Kidney (tissue), 14 donors: Measurements from ENCODE around the gene ZNF362. TPM values are rescaled to one million over a fixed set of nuclear protein-coding genes. Genes with fewer than 3 reads are reported as not detected.
A peak's percentile ranks its signal among the peaks of the same experiment; 100 is the strongest.
"Not testable (repeated sequence)": the region's sequence is repeated elsewhere in the genome, so short reads cannot be mapped to it uniquely, and the experiment has no call there.

Source experiments
- DNase-seq, 5 donors: peaks; one replicate each; pipeline ENCODE4 v3.0.0-alpha.2; 2013 to 2020
- FAIRE-seq: peaks from 2 replicates; lab custom pipeline; 2012; peaks lifted over from hg19 to GRCh38; lab: Jason Lieb, UNC
- H3K27ac ChIP-seq, 2 donors: one replicate each; pipeline ENCODE4 v1.7.0; 2013; ENCODE audit warnings: low read depth in 2 of 2, low read length in 2 of 2, inconsistent platforms in 1 of 2
- H3K27me3 ChIP-seq: one replicate; pipeline ENCODE4 v1.7.1; 2013; ENCODE audit warnings: low read length, inconsistent platforms; ENCODE audit not compliant: control insufficient read depth, insufficient read depth
- H3K36me3 ChIP-seq, 3 donors: one replicate each; pipeline versions ENCODE4 v1.7.0 to v1.7.1; 2013; ENCODE audit warnings: low read length in 3 of 3, control low read depth in 1 of 3, inconsistent platforms in 1 of 3; ENCODE audit not compliant: insufficient read depth in 3 of 3, control insufficient read depth in 2 of 3
- H3K4me1 ChIP-seq, 3 donors: one replicate each; pipeline versions ENCODE4 v1.7.0 to v1.7.1; 2013; ENCODE audit warnings: low read length in 3 of 3, inconsistent platforms in 1 of 3, low read depth in 1 of 3; ENCODE audit not compliant: control insufficient read depth in 2 of 3, insufficient read depth in 2 of 3
- H3K4me3 ChIP-seq, 3 donors: one replicate each; pipeline versions ENCODE4 v1.7.0 to v1.8.1; 2013; ENCODE audit warnings: low read length in 3 of 3, control low read depth in 1 of 3, inconsistent platforms in 1 of 3
- H3K9ac ChIP-seq, 3 donors: one replicate each; pipeline versions ENCODE4 v1.7.0 to v1.7.1; 2013; ENCODE audit warnings: low read length in 3 of 3, control low read depth in 1 of 3, inconsistent platforms in 1 of 3
- H3K9me3 ChIP-seq, 3 donors: one replicate each; pipeline versions ENCODE4 v1.7.0 to v1.7.1; 2013; ENCODE audit warnings: low read length in 3 of 3, control low read depth in 1 of 3, inconsistent platforms in 1 of 3; ENCODE audit not compliant: control insufficient read depth in 2 of 3, insufficient read depth in 1 of 3
- intact Hi-C: fragments of 100-400 bp; cut with DNase I; formaldehyde crosslinking; loops from one replicate; pipeline ENCODE4 v1.11.1; 2022
- polyA plus RNA-seq: library from polyadenylated mRNA; stranded (reverse); fragments of 350-450 nt; fragmentation: Illumina TruSeq; extraction: RNeasy Lipid Tissue Mini Kit (QIAGEN cat#74804); gene quantifications from one replicate; pipeline ENCODE4 v1.2.3, GENCODE V29; 2014; ENCODE audit warnings: low read depth, low replicate concordance; ENCODE audit not compliant: insufficient read depth
- total RNA-seq: library from RNA; stranded (reverse); fragmentation: NEBNext Ultra II Directional; extraction: Animal tissue kit (Norgen Biotek cat#: 25700); gene quantifications from one replicate; pipeline ENCODE4 v1.2.1, GENCODE V29; 2021
- TF ChIP-seq, protein P1 (sequence below): IDR thresholded peaks from 3 replicates; pipeline ENCODE4 v1.5.1; 2012; ENCODE audit warnings: mild to moderate bottlenecking, moderate library complexity, borderline replicate concordance; ENCODE audit not compliant: insufficient read depth; ENCODE audit errors: extremely low read depth
- donor health status: control.
- donor health status: control.
- donor health status: control.
- donor health status: control.
- donor health status: control.
- donor health status: DM: yes; HTN: yes; CAD: no.
- donor health status: Normal renal cell carcinoma (clear cell type).

ZNF362 gene
- total and polyA plus RNA-seq, 2 donors from 2014 or later = 17.4 to 36.9 TPM

DNA sequence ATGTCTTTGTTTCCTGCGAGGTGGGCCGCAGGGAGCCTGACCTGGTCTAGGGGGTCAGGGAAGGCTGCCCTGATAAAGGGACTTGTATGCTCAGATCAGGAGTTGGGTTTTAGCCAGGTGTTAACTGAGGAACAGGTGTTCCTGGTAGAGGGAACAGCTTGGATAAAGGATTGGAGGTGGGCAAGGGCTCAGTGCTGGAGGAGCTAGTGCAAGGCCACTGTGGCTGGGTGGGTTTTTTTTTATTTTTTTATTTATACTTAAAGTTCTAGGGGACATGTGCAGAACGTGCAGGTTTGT lies 33.5 kb downstream of the ZNF362 start:
- no peak for DNase-seq
- intact Hi-C loops = loop anchor here (10.0 kb wide), 2 partner anchors 165 to 175 kb away; no protein-coding TSS in a partner anchor
- Histone ChIP-seq H3K27ac (no peak overlapping the region), H3K27me3 (no peaks in the 10 kb centered on the region), H3K9ac (no peak overlapping the region), H3K4me3 (no peak overlapping the region), H3K9me3 (no peaks in the 10 kb centered on the region), H3K4me1 (peaks cover 0 to 15% (median 7%) of the 10 kb centered on the region in 3 donors), H3K36me3 (peaks cover 7 to 17% (median 7%) of the 10 kb centered on the region in 3 donors)
- TF ChIP-seq, protein P1, sequence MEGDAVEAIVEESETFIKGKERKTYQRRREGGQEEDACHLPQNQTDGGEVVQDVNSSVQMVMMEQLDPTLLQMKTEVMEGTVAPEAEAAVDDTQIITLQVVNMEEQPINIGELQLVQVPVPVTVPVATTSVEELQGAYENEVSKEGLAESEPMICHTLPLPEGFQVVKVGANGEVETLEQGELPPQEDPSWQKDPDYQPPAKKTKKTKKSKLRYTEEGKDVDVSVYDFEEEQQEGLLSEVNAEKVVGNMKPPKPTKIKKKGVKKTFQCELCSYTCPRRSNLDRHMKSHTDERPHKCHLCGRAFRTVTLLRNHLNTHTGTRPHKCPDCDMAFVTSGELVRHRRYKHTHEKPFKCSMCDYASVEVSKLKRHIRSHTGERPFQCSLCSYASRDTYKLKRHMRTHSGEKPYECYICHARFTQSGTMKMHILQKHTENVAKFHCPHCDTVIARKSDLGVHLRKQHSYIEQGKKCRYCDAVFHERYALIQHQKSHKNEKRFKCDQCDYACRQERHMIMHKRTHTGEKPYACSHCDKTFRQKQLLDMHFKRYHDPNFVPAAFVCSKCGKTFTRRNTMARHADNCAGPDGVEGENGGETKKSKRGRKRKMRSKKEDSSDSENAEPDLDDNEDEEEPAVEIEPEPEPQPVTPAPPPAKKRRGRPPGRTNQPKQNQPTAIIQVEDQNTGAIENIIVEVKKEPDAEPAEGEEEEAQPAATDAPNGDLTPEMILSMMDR = no peak
- no peak for FAIRE-seq

DNA sequence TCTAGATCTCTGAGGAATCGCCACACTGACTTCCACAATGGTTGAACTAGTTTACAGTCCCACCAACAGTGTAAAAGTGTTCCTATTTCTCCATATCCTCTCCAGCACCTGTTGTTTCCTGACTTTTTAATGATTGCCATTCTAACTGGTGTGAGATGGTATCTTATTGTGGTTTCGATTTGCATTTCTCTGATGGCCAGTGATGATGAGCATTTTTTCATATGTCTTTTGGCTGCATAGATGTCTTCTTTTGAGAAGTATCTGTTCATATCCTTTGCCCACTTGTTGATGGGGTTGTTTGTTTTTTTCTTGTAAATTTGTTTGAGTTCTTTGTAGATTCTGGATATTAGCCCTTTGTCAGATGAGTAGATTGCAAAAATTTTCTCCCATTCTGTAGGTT lies 34.3 kb downstream of the ZNF362 start:
- DNase-seq, H3K9ac ChIP-seq, H3K4me3 ChIP-seq, H3K27ac ChIP-seq, intact Hi-C loops, FAIRE-seq, H3K9me3 ChIP-seq, H3K27me3 ChIP-seq: not testable (repeated sequence)
- Histone ChIP-seq H3K36me3 (peaks cover 7 to 18% (median 9%) of the 10 kb centered on the region in 3 donors), H3K4me1 (peaks cover 0 to 15% (median 7%) of the 10 kb centered on the region in 3 donors)

DNA sequence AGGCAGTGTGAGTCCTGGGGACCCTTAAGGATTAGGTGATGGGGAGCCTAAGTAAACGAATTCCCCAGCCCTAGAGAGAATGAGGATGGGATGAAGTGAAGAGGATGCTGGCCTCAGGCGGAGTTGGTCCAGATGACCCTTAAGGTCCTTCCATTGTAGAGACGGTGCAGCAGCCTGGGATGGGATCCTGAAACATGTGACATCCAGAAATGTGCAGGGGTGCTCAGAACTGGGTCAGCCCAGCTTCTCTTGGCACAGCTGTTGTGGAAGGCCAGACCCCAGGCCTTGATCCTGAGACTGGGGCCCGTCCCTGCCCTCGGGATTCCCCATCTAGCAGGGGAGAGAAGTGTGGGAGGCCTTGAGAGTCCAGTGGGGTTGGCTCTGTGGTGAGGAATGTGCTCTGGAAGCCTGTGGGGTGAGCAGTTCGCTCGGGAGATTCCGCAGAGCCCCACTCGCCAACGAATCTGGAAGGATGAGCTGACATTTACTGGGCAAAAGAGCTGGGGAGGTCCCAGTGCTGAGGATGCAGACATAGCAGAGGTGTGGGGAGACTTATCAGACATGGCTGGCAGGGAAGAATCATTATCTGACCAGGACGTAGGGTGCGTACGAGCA lies 36.5 kb downstream of the ZNF362 start:
- no peaks in the 10 kb centered on the region for H3K27me3 ChIP-seq
- peaks cover 0 to 5% (median 0%) of the 10 kb centered on the region in 3 donors for H3K4me1 ChIP-seq
- FAIRE-seq = no peak
- no peaks in the 10 kb centered on the region for H3K9me3 ChIP-seq
- H3K4me3 ChIP-seq = no peak overlapping the region
- peaks cover 6 to 22% (median 8%) of the 10 kb centered on the region in 3 donors for H3K36me3 ChIP-seq
- DNase-seq = peak in 1 of 5 donors; percentile 76
- no peak overlapping the region for H3K27ac ChIP-seq
- intact Hi-C loops = no loop called here
- TF ChIP-seq, protein P1 = no peak
- H3K9ac ChIP-seq = no peak overlapping the region

DNA sequence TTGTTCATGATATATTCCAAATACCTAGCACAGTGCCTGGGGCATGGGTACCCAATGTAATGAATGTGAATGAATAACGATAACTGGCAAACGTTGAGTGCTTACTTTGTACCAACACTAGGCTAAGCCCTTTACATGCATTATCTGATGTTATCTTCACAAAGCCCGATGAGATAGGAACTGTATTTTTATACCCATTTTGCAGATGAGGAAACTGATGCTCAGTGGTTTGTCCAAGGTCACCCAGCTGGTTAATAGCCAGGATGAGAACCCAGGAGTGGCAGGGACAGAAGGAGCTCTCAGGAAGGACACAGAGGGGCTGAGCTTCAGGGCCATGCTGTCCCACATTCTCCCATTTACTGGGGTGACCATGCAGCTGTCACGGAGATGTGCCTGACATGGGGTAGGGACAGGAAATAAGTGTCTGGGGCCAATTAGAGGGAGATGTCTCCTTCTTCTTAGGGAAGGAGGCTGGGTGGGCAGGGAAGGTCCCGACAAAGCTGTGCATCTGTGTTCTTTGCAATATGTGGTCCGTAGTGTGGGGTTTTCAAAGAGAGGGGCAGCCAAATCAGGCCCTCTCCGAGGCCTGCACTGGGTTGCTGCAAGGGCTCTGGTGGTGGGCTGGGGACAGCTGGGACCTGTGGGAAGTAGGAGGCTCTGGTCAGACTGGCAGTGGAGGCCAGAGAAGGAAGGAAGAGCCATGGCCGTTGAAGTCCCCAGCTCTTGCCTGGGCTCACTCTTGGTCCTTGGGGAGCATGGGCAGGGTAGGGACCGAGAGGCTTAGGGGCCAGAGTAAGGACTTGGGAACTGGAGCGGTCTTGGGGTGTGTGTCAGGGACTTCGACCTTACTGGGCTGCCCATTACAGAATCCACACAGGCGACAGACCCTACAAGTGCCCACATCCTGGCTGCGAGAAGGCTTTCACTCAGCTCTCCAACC lies 38.0 kb downstream of the ZNF362 start:
- H3K4me1 ChIP-seq = peaks cover 0 to 6% (median 0%) of the 10 kb centered on the region in 3 donors
- H3K27me3 ChIP-seq = no peaks in the 10 kb centered on the region
- H3K36me3 ChIP-seq = peaks cover 8 to 32% (median 12%) of the 10 kb centered on the region in 3 donors
- H3K9me3 ChIP-seq = no peaks in the 10 kb centered on the region
- no peak overlapping the region for H3K27ac ChIP-seq
- DNase-seq = peak in 1 of 5 donors; percentile 63
- no peak overlapping the region for H3K4me3 ChIP-seq
- TF ChIP-seq, protein P1 = no peak
- intact Hi-C loops = loop anchor here (5.0 kb wide), 1 partner anchor 73 kb away; no protein-coding TSS in a partner anchor
- no peak for FAIRE-seq
- H3K9ac ChIP-seq = no peak overlapping the region
